HepG2 (cell line): ENCODE data around the gene GRB7. TPM values are rescaled to one million over a fixed set of nuclear protein-coding genes. Genes with fewer than 3 reads are reported as not detected.
A peak's percentile ranks its signal among the peaks of the same experiment; 100 is the strongest.

Experiments used
- BCLAF1 ChIP-seq: fragments of 450-650 bp; IDR thresholded peaks from 2 replicates; pipeline ENCODE4 v1.6.1; 2017; ENCODE audit warnings: mild to moderate bottlenecking
- FOXA3 ChIP-seq: IDR thresholded peaks from 2 replicates; pipeline ENCODE4 v1.6.1; 2016; ENCODE audit warnings: missing genetic modification reagents, missing compliant biosample characterization
- IRF9 ChIP-seq: sonication (generic); formaldehyde crosslinking; IDR thresholded peaks from 2 replicates; pipeline ENCODE4 v1.8.0; 2022; ENCODE audit warnings: missing genetic modification reagents, mild to moderate bottlenecking, borderline replicate concordance
- LCORL ChIP-seq, 2 experiments: fragments of 450-650 bp in 1 of 2; sonication (generic) in 1 of 2; formaldehyde crosslinking in 1 of 2; IDR thresholded peaks; 2 replicates each; pipeline versions ENCODE4 v1.5.0 to v1.6.1; 2017 to 2020; ENCODE audit warnings: antibody characterized with exemption in 1 of 2, missing genetic modification reagents in 1 of 2
- MBD4 ChIP-seq: IDR thresholded peaks from 2 replicates; pipeline ENCODE4 v1.6.1; 2012; ENCODE audit warnings: low read length, inconsistent platforms, borderline replicate concordance
- MNT ChIP-seq: fragments of 450-650 bp; IDR thresholded peaks from 2 replicates; pipeline ENCODE4 v1.6.1; 2016
- RORA ChIP-seq: sonication (generic); formaldehyde crosslinking; IDR thresholded peaks from 2 replicates; pipeline ENCODE4 v1.5.0; 2020; ENCODE audit warnings: mild to moderate bottlenecking, missing genetic modification reagents, moderate library complexity
- SYNCRIP ChIP-seq: fragments of 200-400 bp; formaldehyde crosslinking; IDR thresholded peaks from 2 replicates; pipeline ENCODE4 v1.6.1; 2018; ENCODE audit warnings: mild to moderate bottlenecking, low read depth, low read length; ENCODE audit not compliant: insufficient read depth
- ZBTB49 ChIP-seq: sonication (generic); formaldehyde crosslinking; IDR thresholded peaks from 2 replicates; pipeline ENCODE4 v1.4.0; 2020; ENCODE audit warnings: missing genetic modification reagents, borderline replicate concordance
- ZFP36 ChIP-seq: fragments of 150-350 bp; IDR thresholded peaks from 2 replicates; pipeline ENCODE4 v1.6.1; 2018; ENCODE audit warnings: borderline replicate concordance, low read length, low read depth; ENCODE audit not compliant: partially characterized antibody
- ZMAT3 ChIP-seq: sonication (generic); formaldehyde crosslinking; conservative IDR thresholded peaks from 2 replicates; pipeline ENCODE4 v1.7.0; 2021; ENCODE audit warnings: missing genetic modification reagents
- ZNF546 ChIP-seq: sonication (generic); formaldehyde crosslinking; conservative IDR thresholded peaks from 2 replicates; pipeline ENCODE4 v1.8.1; 2023; ENCODE audit warnings: mild to moderate bottlenecking, missing genetic modification reagents
- ZNF746 ChIP-seq: sonication (generic); formaldehyde crosslinking; IDR thresholded peaks from 2 replicates; pipeline ENCODE4 v1.8.0; 2022; ENCODE audit warnings: mild to moderate bottlenecking, missing genetic modification reagents
- ZNF780A ChIP-seq: sonication (generic); formaldehyde crosslinking; IDR thresholded peaks from 2 replicates; pipeline ENCODE4 v1.8.0; 2022; ENCODE audit warnings: mild to moderate bottlenecking, missing genetic modification reagents, moderate library complexity
- polyA plus RNA-seq, 8 experiments: library from polyadenylated mRNA; depleted of rRNA in 3 of 8; stranded (reverse) in 7 of 8; unstranded in 1 of 8; fragments of >200 nt; fragmentation: Illumina TruSeq in 4 of 8; extraction: Trizol in 4 of 8; gene quantifications; 2 replicates each; pipeline versions ENCODE4 v1.2.1 to v1.2.3, GENCODE V29; 2011 to 2016; ENCODE audit warnings: low read depth in 4 of 8, missing spikeins in 1 of 8, mixed read lengths in 1 of 8; ENCODE audit not compliant: insufficient read depth in 1 of 8
- total RNA-seq, 5 experiments: library from RNA; depleted of rRNA; stranded (reverse); fragments of >200 nt; fragmentation: Illumina TruSeq; extraction: Trizol; gene quantifications; 2 replicates each; pipeline ENCODE4 v1.2.3, GENCODE V29; 2016; ENCODE audit warnings: low read depth in 1 of 5
- TF ChIP-seq, protein P1 (sequence below): sonication (generic); formaldehyde crosslinking; IDR thresholded peaks from 2 replicates; pipeline ENCODE4 v1.4.0; 2020; ENCODE audit warnings: missing genetic modification reagents
- TF ChIP-seq, protein P2 (sequence below): sonication (generic); formaldehyde crosslinking; IDR thresholded peaks from 2 replicates; pipeline ENCODE4 v1.8.1; 2023; ENCODE audit warnings: mild to moderate bottlenecking, moderate library complexity, missing genetic modification reagents

Gene GRB7
- total and polyA plus RNA-seq, 2 of the 13 experiments (the other 11 are each of a cell fraction or from before 2014, with no cell fraction given) = 60.2 to 77.7 TPM

- no peak for TF ChIP-seq ZFP36
- TF ChIP-seq RORA (CRISPR knock-in tag) = no peak
- TF ChIP-seq LCORL (IDR thresholded peaks at IDR 0.05) = no peak
- TF ChIP-seq LCORL (CRISPR knock-in tag; IDR thresholded peaks at IDR 0.05) = peak; percentile 94
- no peak for TF ChIP-seq SYNCRIP
- TF ChIP-seq, protein P1, sequence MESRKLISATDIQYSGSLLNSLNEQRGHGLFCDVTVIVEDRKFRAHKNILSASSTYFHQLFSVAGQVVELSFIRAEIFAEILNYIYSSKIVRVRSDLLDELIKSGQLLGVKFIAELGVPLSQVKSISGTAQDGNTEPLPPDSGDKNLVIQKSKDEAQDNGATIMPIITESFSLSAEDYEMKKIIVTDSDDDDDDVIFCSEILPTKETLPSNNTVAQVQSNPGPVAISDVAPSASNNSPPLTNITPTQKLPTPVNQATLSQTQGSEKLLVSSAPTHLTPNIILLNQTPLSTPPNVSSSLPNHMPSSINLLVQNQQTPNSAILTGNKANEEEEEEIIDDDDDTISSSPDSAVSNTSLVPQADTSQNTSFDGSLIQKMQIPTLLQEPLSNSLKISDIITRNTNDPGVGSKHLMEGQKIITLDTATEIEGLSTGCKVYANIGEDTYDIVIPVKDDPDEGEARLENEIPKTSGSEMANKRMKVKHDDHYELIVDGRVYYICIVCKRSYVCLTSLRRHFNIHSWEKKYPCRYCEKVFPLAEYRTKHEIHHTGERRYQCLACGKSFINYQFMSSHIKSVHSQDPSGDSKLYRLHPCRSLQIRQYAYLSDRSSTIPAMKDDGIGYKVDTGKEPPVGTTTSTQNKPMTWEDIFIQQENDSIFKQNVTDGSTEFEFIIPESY = no peak
- no peak for TF ChIP-seq ZNF546 (CRISPR knock-in tag)
- TF ChIP-seq, protein P2, sequence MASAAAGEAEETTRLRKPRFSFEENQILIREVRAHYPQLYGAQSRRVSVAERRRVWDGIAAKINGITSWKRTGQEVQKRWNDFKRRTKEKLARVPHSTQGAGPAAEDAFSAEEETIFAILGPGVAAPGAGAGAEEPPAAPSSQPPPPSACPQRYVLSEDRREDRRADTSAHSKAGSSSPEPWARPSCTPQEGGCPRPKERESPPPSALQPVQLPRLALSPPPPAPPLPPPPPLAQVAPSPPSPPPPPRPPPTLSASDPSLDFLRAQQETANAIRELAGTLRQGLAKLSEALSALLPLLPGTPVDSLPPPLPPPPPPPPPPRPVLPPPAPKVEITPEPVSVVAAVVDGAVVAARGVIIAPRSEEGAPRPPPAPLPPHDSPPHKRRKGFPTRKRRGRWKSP (CRISPR knock-in tag) = peak; percentile 64; the same call in 1 of the 2 replicates
- no peak for TF ChIP-seq MBD4
- peak; percentile 96 for TF ChIP-seq FOXA3 (CRISPR knock-in tag)
- no peak for TF ChIP-seq ZNF780A (CRISPR knock-in tag)
- peak; percentile 72 for TF ChIP-seq IRF9 (CRISPR knock-in tag)
- peak; percentile 70; the same call in 1 of the 2 replicates for TF ChIP-seq ZMAT3
- TF ChIP-seq ZNF746 (CRISPR knock-in tag) = peak; percentile 89
- peak; percentile 49; the same call in 1 of the 2 replicates for TF ChIP-seq MNT
- TF ChIP-seq BCLAF1 = no peak
- TF ChIP-seq ZBTB49 (CRISPR knock-in tag) = no peak
These were observed 34.5 kb upstream of the GRB7 start (continued) for GRCh38 chr17:39702901-39703893.
